ENCODE measurements around the gene SLC7A5.

Gene SLC7A5

GRCh38 chr16:87842209-87842869 lies 27.0 kb downstream of the SLC7A5 start:
- DNase-seq: no peak
- Mint-ChIP-seq H3K4me3 (no peak overlapping the region), H3K27me3 (ENCODE audit: low read depth, poor library complexity) (no peaks in the 10 kb centered on the region), H3K4me1 (peaks cover 38% of the 10 kb centered on the region), H3K27ac (no peak overlapping the region), H3K9me3 (no peaks in the 10 kb centered on the region), H3K36me3 (ENCODE audit: low read depth) (no peaks in the 10 kb centered on the region)
- no peak for TF ChIP-seq CTCF (IDR thresholded peaks at IDR 0.05)

GRCh38 chr16:87841340-87842208 lies 27.7 kb downstream of the SLC7A5 start:
- Mint-ChIP-seq H3K36me3 (ENCODE audit: low read depth) (no peaks in the 10 kb centered on the region), H3K27ac (no peak overlapping the region), H3K27me3 (ENCODE audit: low read depth, poor library complexity) (no peaks in the 10 kb centered on the region), H3K4me1 (peaks cover 42% of the 10 kb centered on the region), H3K9me3 (no peaks in the 10 kb centered on the region), H3K4me3 (no peak overlapping the region)
- no peak for DNase-seq
- TF ChIP-seq CTCF (IDR thresholded peaks at IDR 0.05): no peak

GRCh38 chr16:87840271-87840978 lies 28.9 kb downstream of the SLC7A5 start:
- TF ChIP-seq CTCF (IDR thresholded peaks at IDR 0.05): no peak
- H3K4me3 Mint-ChIP-seq: no peak overlapping the region
- peak overlapping the region; percentile 18 for H3K27ac Mint-ChIP-seq
- no peaks in the 10 kb centered on the region for H3K27me3 Mint-ChIP-seq (ENCODE audit: low read depth, poor library complexity)
- DNase-seq: no peak
- peaks cover 42% of the 10 kb centered on the region for H3K4me1 Mint-ChIP-seq
- no peaks in the 10 kb centered on the region for H3K36me3 Mint-ChIP-seq (ENCODE audit: low read depth)
- no peaks in the 10 kb centered on the region for H3K9me3 Mint-ChIP-seq

GRCh38 chr16:87839542-87840270 lies 29.6 kb downstream of the SLC7A5 start:
- TF ChIP-seq CTCF (IDR thresholded peaks at IDR 0.05): no peak
- H3K9me3 Mint-ChIP-seq: no peaks in the 10 kb centered on the region
- peak overlapping the region; percentile 18 for H3K27ac Mint-ChIP-seq
- DNase-seq: no peak
- no peaks in the 10 kb centered on the region for H3K36me3 Mint-ChIP-seq (ENCODE audit: low read depth)
- H3K4me1 Mint-ChIP-seq: peaks cover 39% of the 10 kb centered on the region
- no peaks in the 10 kb centered on the region for H3K27me3 Mint-ChIP-seq (ENCODE audit: low read depth, poor library complexity)
- H3K4me3 Mint-ChIP-seq: no peak overlapping the region

DNA sequence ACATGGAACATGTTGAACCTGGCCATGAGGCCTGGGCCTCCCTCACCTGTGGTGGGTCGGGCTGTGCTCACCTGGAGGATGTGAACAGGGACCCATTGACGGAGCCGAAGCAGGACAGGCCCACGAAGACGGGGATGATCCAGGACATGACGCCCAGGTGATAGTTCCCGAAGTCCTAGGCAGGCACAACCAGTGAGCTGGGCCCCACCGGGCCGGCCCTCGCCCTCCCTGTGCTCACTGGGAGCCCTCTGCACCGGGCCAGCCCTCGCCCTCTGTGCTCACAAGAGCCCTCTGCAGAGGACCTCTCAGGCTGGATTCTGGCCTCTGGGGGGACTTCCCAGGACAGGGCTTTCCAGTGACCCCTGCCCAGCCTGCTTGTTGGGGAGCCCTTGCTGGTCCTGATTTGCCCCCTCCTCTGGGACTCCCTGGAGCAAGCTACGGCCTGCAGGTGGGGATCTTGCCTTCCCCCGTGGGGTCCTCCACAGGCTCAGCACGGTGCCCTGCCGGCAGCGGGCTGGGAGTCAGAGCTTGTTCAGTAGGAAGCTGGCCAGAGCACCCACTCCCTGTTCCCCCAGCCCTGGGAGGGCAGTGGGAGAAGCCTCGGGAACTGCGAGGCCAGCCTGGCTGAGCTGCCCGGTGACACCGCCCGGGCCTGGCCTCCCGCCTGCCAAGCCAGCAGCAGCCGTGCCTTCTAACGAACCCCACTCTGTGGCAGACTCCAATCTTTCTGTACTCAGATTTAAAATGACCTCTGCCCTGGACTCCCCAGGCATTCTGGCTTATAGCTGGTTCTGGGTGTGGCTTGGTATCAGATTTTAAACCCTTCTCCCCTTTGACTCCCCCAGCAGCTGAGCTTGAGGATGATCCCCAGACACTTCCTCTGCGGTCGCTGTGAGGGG lies 30.4 kb downstream of the SLC7A5 start:
- no peak for DNase-seq
- Mint-ChIP-seq H3K4me1 (peaks cover 33% of the 10 kb centered on the region), H3K27ac (no peak overlapping the region), H3K27me3 (ENCODE audit: low read depth, poor library complexity) (no peaks in the 10 kb centered on the region), H3K9me3 (no peaks in the 10 kb centered on the region), H3K4me3 (no peak overlapping the region), H3K36me3 (ENCODE audit: low read depth) (no peaks in the 10 kb centered on the region)
- TF ChIP-seq CTCF (IDR thresholded peaks at IDR 0.05): no peak

Data from nephron progenitor cell (in vitro differentiated cells).